Neutrophil (primary cell): Measurements from ENCODE around the gene CFAP221.

ENCODE experiments used
- H3K27ac ChIP-seq: fragments of 200-600 bp; sonication (generic); 2 replicates; pipeline ENCODE4 v1.5.1; 2016; ENCODE audit warnings: mild to moderate bottlenecking, moderate library complexity
- H3K27me3 ChIP-seq: fragments of 200-600 bp; sonication (generic); 2 replicates; pipeline ENCODE4 v1.6.0; 2016; ENCODE audit warnings: mild to moderate bottlenecking
- H3K36me3 ChIP-seq: fragments of 200-600 bp; sonication (generic); 2 replicates; pipeline ENCODE4 v1.5.1; 2017
- H3K4me1 ChIP-seq, 2 experiments: fragments of 200-600 bp in 1 of 2; sonication (generic) in 1 of 2; 1 replicate in 1 of 2; 2 replicates in 1 of 2; pipeline versions ENCODE4 v1.5.1 to v1.6.1; 2013 to 2016; ENCODE audit warnings: low read depth in 1 of 2, low read length in 1 of 2, mild to moderate bottlenecking in 1 of 2, moderate library complexity in 1 of 2; ENCODE audit not compliant: control insufficient read depth in 1 of 2, insufficient read depth in 1 of 2
- H3K4me3 ChIP-seq, 2 experiments: fragments of 200-600 bp in 1 of 2; sonication (generic) in 1 of 2; 1 replicate in 1 of 2; 2 replicates in 1 of 2; pipeline ENCODE4 v1.5.1; 2013 to 2016; ENCODE audit warnings: low read depth in 1 of 2, low read length in 1 of 2, mild to moderate bottlenecking in 1 of 2, moderate library complexity in 1 of 2
- H3K9me3 ChIP-seq: fragments of 200-600 bp; sonication (generic); 2 replicates; pipeline ENCODE4 v1.5.1; 2016
- TF ChIP-seq, protein P1 (sequence below): fragments of 200-600 bp; sonication (generic); IDR thresholded peaks from 2 replicates; pipeline ENCODE4 v1.5.1; 2016; ENCODE audit warnings: antibody characterized with exemption

Gene CFAP221

DNA sequence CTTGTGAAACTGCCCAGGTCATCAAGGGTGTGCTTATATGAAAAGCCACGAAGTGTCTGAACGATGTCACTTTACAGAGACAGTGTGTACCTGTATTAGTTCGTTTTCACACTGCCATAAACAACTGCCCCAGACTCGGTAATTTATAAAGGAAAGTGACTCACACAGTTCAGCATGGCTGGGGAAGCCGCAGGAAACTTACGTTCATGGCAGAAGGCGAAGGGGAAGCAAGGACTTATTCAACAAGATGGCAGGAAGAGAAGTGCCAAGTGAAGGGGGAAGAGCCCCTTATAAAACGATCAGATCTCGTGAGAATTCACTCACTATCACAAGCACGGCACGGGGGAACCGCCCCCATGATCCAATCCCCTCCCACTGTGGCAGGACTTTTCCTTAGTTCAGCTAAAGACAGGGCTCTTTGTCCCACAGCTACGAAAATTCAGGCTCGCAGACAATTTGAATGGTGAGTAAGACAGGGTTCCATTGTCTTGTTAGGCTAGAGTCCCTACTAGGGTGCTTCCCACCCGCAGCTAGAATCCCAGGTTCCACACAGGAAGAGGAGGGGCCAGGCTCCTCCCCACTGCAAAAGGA is 154.9 kb downstream of the CFAP221 start:
- TF ChIP-seq, protein P1, sequence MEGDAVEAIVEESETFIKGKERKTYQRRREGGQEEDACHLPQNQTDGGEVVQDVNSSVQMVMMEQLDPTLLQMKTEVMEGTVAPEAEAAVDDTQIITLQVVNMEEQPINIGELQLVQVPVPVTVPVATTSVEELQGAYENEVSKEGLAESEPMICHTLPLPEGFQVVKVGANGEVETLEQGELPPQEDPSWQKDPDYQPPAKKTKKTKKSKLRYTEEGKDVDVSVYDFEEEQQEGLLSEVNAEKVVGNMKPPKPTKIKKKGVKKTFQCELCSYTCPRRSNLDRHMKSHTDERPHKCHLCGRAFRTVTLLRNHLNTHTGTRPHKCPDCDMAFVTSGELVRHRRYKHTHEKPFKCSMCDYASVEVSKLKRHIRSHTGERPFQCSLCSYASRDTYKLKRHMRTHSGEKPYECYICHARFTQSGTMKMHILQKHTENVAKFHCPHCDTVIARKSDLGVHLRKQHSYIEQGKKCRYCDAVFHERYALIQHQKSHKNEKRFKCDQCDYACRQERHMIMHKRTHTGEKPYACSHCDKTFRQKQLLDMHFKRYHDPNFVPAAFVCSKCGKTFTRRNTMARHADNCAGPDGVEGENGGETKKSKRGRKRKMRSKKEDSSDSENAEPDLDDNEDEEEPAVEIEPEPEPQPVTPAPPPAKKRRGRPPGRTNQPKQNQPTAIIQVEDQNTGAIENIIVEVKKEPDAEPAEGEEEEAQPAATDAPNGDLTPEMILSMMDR, result no peak
- Histone ChIP-seq H3K9me3 (no peaks in the 10 kb centered on the region), H3K4me3 (no peak overlapping the region), H3K4me1 (peaks cover 0 to 4% of the 10 kb centered on the region in 2 experiments), H3K27me3 (no peaks in the 10 kb centered on the region), H3K36me3 (no peaks in the 10 kb centered on the region), H3K27ac (no peak overlapping the region)

DNA sequence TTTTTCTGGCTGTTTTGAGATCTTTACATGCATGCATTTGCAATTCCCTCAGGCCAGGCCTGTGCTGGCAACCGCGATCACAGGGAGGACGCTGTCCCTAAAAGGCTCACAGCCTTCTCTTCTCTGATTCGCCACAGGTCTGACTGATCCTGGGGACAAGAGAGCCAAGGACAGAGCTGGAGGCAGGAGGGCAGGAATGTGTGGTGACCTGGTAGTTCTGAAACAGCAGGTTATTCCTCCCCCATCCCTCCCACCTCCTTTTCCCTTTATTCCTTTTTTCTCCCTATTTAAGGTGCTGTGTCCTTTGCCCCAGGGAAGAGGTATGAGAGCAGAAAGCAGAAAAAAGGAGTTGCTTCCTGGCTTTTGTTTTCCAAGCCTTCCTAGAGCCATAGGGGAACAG is 156.6 kb downstream of the CFAP221 start:
- Histone ChIP-seq H3K9me3 (no peaks in the 10 kb centered on the region), H3K27ac (no peak overlapping the region), H3K4me3 (no peak overlapping the region), H3K4me1 (peaks cover 0 to 4% of the 10 kb centered on the region in 2 experiments), H3K27me3 (no peaks in the 10 kb centered on the region), H3K36me3 (no peaks in the 10 kb centered on the region)
- TF ChIP-seq, protein P1, result no peak

DNA sequence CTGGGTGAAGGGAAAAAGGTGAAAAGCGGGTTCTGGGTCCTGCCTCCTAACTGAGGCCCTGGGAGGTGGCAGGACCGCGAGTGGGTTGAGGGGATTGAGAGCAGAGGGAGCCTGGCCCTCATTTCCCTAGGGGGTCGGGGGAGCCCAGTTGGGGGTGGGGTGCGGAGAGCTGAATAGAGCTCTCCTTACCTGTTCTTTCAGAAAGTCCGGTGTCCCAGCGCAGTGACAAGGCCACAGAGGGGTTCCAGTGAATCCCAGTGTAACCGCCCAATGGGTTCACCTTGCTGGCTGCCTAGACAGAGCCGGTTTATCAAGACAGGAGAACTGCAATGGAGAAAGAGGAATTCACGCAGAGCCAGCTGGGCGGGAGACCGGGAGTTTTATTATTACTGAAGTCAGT is 157.1 kb downstream of the CFAP221 start:
- no peak overlapping the region for H3K27ac ChIP-seq
- H3K9me3 ChIP-seq, result no peaks in the 10 kb centered on the region
- no peaks in the 10 kb centered on the region for H3K36me3 ChIP-seq
- TF ChIP-seq, protein P1, result no peak
- H3K4me1 ChIP-seq, result peaks cover 0 to 4% of the 10 kb centered on the region in 2 experiments
- no peak overlapping the region for H3K4me3 ChIP-seq
- H3K27me3 ChIP-seq, result no peaks in the 10 kb centered on the region

DNA sequence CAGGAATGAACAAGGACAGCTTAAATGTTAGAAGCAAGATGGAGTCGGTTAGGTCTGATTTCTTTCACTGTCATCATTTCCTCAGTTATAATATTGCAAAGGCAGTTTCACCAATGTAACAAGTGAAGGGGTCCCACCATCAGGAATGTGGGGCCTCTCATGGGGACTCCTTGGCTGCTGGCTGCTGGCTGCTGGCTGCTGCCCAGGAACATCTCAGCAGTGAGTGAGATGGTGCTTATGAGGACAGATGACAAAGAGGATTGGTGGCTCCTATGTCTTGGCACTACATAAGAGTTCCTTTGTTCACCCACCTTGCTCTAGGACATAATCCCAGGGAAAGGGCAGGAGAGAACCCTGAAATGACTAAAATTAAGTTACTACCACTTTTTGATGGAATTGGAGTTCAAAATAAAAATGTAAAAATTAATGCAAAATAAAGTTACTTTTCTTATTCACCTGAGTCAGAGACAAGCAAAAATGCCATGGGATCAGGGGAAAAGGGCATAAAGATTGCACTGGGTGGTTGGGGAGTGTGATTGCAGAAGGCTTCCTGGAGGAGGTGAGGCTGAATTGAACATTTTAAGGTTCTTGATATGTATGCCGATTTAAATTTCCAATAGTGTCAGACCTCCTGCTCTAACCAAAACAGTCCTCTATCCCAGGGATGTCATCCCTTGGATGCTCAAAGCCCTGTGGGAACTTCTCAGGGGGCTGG is 158.1 kb downstream of the CFAP221 start:
- H3K4me3 ChIP-seq, result no peak overlapping the region
- H3K9me3 ChIP-seq, result no peaks in the 10 kb centered on the region
- H3K36me3 ChIP-seq, result no peaks in the 10 kb centered on the region
- TF ChIP-seq, protein P1, result no peak
- H3K27ac ChIP-seq, result no peak overlapping the region
- peaks cover 0 to 4% of the 10 kb centered on the region in 2 experiments for H3K4me1 ChIP-seq
- H3K27me3 ChIP-seq, result no peaks in the 10 kb centered on the region

DNA sequence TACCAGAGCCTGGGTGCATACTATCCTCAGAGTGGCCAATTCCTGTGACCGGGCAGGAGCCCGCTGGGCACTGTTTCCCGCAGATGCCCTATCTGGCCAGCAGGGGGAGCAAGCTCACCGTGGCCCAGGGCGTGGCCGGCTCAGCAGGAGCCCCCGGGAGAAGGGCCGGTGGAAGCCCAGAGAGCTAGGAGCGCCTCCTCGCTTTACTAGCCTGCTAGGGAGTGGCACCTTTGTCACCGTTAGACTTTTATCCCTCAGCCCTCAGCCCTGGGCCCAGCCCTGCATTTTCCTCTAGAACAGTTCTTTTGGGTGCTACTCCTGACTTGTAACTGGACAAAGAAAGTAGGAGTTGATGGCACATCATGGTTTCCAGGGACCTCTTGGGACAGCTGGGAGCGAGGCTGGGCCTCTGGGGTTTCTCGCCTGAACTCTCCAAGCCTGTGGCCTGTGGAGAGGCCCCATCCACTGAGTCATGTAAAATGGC is 158.7 kb downstream of the CFAP221 start:
- Histone ChIP-seq H3K9me3 (no peaks in the 10 kb centered on the region), H3K36me3 (no peaks in the 10 kb centered on the region), H3K4me3 (no peak overlapping the region), H3K27me3 (no peaks in the 10 kb centered on the region), H3K4me1 (peaks cover 0 to 4% of the 10 kb centered on the region in 2 experiments), H3K27ac (no peak overlapping the region)
- TF ChIP-seq, protein P1, result peak; percentile 90
